ENCODE data around the gene GNPTAB. TPM values are rescaled to one million over a fixed set of nuclear protein-coding genes. Genes with fewer than 3 reads are reported as not detected.

The GNPTAB gene
- total and polyA plus RNA-seq, 2 of the 13 experiments (the other 11 are each of a cell fraction or from before 2014, with no cell fraction given): 13.6 to 19.4 TPM

- TF ChIP-seq ZNF780A (CRISPR knock-in tag; IDR thresholded peaks at IDR 0.05) (no peak), MYPOP (CRISPR knock-in tag; IDR thresholded peaks at IDR 0.05) (peak; percentile 61; the same call in 1 of the 2 replicates), ZNF160 (CRISPR knock-in tag; IDR thresholded peaks at IDR 0.05) (peak; percentile 87), ZNF75D (CRISPR knock-in tag; IDR thresholded peaks at IDR 0.05; ENCODE audit: borderline replicate concordance) (peak; percentile 89; the same call in 1 of the 2 replicates), MTF2 (CRISPR knock-in tag; IDR thresholded peaks at IDR 0.05; ENCODE audit: borderline replicate concordance) (no peak), ZNF691 (CRISPR knock-in tag; IDR thresholded peaks at IDR 0.05; ENCODE audit: borderline replicate concordance, low read depth) (peak; percentile 76; the same call in 1 of the 2 replicates), GZF1 (CRISPR knock-in tag; IDR thresholded peaks at IDR 0.05) (no peak), KLF12 (CRISPR knock-in tag; IDR thresholded peaks at IDR 0.05; ENCODE audit: borderline replicate concordance) (no peak; the same call in 1 of the 2 replicates), CBX5 (CRISPR knock-in tag; IDR thresholded peaks at IDR 0.05; ENCODE audit: borderline replicate concordance) (no peak), ZMYM4 (CRISPR knock-in tag; IDR thresholded peaks at IDR 0.05) (peak; percentile 73), CENPX (CRISPR knock-in tag; IDR thresholded peaks at IDR 0.05) (no peak), HNF4G (IDR thresholded peaks at IDR 0.05; ENCODE audit: borderline replicate concordance, low read depth, low read length) (peak; percentile 26; the same call in 1 of the 2 replicates), HNF4G (CRISPR knock-in tag; IDR thresholded peaks at IDR 0.05; ENCODE audit: borderline replicate concordance, low read depth) (no peak), AHR (CRISPR knock-in tag; IDR thresholded peaks at IDR 0.05) (0 out of 2 replicates have a peak, but pooled peaks have one; percentile 58), ZNF232 (CRISPR knock-in tag; IDR thresholded peaks at IDR 0.05; ENCODE audit: borderline replicate concordance) (peak; percentile 33; the same call in 1 of the 2 replicates), ZNF441 (CRISPR knock-in tag; IDR thresholded peaks at IDR 0.05; ENCODE audit: borderline replicate concordance) (no peak), SP1 (IDR thresholded peaks at IDR 0.05) (no peak), SP1 (CRISPR knock-in tag; IDR thresholded peaks at IDR 0.05) (no peak), HNF4A (CRISPR knock-in tag; IDR thresholded peaks at IDR 0.05) (no peak; the same call in 1 of the 2 replicates), DRAP1 (CRISPR knock-in tag; IDR thresholded peaks at IDR 0.05) (peak; percentile 44; the same call in 1 of the 2 replicates), DNMT1 (CRISPR knock-in tag; IDR thresholded peaks at IDR 0.05) (no peak; the same call in 1 of the 2 replicates)
- TF ChIP-seq, protein P1, sequence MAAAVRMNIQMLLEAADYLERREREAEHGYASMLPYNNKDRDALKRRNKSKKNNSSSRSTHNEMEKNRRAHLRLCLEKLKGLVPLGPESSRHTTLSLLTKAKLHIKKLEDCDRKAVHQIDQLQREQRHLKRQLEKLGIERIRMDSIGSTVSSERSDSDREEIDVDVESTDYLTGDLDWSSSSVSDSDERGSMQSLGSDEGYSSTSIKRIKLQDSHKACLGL (CRISPR knock-in tag; IDR thresholded peaks at IDR 0.05): no peak; the same call in 1 of the 2 replicates
- TF ChIP-seq, protein P2, sequence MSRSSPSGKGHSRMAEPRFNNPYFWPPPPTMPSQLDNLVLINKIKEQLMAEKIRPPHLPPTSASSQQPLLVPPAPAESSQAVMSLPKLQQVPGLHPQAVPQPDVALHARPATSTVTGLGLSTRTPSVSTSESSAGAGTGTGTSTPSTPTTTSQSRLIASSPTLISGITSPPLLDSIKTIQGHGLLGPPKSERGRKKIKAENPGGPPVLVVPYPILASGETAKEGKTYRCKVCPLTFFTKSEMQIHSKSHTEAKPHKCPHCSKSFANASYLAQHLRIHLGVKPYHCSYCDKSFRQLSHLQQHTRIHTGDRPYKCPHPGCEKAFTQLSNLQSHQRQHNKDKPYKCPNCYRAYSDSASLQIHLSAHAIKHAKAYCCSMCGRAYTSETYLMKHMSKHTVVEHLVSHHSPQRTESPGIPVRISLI (CRISPR knock-in tag; IDR thresholded peaks at IDR 0.05; ENCODE audit: borderline replicate concordance): no peak
- TF ChIP-seq, protein P3, sequence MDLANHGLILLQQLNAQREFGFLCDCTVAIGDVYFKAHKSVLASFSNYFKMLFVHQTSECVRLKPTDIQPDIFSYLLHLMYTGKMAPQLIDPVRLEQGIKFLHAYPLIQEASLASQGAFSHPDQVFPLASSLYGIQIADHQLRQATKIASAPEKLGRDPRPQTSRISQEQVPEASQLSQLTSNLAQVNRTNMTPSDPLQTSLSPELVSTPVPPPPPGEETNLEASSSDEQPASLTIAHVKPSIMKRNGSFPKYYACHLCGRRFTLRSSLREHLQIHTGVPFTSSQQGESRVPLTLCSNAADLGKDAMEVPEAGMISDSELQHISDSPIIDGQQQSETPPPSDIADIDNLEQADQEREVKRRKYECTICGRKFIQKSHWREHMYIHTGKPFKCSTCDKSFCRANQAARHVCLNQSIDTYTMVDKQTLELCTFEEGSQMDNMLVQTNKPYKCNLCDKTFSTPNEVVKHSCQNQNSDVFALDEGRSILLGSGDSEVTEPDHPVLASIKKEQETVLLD (CRISPR knock-in tag; IDR thresholded peaks at IDR 0.05; ENCODE audit: low read depth): peak; percentile 87
Measured at GRCh38 chr12:101876861-101877805, 46.4 kb upstream of the GNPTAB start, which contains the start of gene DRAM1 (continued).
